ENCODE results near the gene GFRA3.
"Not testable (repeated sequence)": the region's sequence is repeated elsewhere in the genome, so short reads cannot be mapped to it uniquely, and the experiment has no call there.

Gene GFRA3, protein sequence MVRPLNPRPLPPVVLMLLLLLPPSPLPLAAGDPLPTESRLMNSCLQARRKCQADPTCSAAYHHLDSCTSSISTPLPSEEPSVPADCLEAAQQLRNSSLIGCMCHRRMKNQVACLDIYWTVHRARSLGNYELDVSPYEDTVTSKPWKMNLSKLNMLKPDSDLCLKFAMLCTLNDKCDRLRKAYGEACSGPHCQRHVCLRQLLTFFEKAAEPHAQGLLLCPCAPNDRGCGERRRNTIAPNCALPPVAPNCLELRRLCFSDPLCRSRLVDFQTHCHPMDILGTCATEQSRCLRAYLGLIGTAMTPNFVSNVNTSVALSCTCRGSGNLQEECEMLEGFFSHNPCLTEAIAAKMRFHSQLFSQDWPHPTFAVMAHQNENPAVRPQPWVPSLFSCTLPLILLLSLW

DNA sequence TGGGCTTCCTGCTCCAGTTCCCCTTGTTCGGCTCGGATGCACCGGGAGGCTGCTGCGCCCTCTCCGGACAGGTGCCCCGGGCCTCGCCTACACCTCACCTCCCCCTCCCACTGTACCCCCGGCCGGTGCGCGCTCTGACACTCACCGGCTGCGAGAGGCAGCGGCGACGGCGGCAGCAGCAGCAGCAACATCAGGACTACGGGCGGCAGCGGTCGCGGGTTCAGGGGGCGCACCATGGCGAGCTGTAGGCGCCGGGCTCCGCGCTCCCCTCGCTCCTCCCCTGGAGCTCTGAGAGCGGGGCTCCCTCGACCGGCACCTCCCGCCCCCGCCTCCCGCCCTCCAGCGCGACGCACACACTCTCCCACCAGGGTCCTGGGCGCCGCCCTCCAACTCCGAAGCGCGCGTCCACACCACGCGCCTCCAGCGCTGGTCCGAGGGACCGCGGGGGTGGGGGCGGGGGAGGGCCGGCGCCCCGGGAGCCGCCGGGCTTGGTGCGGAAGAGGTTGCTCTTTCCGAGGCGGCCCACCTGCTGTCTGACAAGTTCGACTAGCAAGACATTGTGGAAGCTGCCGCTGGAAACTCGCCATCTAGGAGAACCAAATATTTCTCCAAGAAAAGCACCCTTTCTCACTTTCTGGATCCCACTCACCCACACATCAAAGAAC, at the start of gene GFRA3:
GFRA3 (minus strand) TSS at position 433 of the 665 bp plus-strand sequence; CDS start at position 236, 197 bp downstream.
- no peak for DNase-seq

GRCh38 chr5:138318211-138318610, 43.8 kb upstream of the GFRA3 start:
- not testable (repeated sequence) for DNase-seq

DNA sequence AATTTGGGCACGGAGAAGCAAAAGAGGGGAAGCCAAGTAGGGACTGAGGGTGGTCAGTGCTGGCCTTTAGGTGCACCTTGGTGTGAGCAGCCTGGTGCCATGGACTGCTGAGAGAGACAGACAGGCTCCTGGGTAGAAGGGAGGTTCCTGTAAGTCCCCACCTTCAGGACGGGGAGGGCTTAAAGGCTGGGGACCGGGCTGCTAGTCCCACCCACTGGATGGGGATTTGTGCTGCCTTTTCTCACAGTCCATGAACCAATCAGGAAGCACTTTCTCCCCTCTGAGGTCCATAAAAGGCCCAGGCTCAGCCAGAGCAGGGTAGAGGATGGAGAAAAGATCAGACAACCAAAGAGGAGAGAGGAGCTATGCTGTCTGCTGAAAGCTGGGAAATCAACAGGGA, 41.9 kb upstream of the GFRA3 start:
- DNase-seq, result no peak

- DNase-seq, result no peak
Observed at GRCh38 chr5:138315751-138316278, 41.4 kb upstream of the GFRA3 start.

DNA sequence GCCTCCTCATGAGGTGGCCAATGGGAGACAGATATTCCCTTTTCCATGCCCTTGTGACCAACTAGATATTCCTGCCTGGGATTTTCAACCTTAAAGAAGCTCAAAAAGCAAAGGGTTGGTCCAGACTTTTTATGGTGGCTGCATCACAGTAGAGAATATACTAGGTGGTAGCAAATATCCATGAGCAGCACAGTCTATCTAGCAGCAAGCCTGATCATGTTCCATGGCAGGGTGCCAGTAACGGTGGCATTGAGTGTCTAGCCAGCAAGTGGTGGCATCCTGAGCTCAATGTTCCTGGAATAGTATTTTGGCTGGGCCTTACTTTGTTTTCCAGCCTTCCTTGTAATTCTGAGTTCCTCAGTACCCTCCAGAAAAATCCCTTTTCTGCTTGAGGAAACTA, 31.4 kb upstream of the GFRA3 start:
- no peak for DNase-seq

DNA sequence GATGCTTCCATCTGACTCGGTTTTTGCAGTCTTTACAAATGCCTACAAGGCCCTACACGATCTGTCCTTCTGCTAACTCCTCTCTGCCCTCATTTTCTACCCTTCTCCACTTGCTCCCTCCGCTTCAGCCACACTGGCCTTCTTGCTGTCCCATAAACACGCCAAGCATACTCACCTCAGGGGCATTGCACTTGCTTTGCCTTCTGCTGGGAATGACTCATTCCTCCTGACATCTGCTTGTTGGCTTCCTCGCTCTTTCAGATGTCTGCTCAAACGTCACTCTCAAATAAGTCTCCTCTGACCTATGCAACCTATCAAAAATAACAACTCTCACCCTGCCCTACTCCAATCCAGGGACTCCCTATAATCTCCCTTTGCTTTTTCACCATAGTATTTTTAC, 29.0 kb upstream of the GFRA3 start:
- DNase-seq, result no peak

DNA sequence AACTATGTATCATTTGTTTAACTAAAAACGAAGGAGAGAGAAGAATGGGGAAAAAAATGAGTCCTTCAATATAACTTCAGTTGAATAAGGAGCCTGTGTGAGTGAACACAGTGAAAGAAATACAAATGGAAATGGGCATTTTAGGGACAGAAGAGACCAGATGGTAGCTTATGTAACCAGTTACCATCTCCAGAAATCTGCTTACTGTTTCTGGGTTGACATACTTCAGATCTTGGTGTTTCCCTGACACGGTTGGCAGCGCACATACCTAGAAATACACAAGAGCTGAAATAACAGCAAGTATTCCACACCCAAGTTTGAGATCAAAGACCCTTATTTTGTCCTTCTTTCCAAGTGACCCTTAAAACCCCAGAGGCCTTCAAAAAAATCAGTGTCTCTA, 14.9 kb upstream of the GFRA3 start:
- no peak for DNase-seq

DNA sequence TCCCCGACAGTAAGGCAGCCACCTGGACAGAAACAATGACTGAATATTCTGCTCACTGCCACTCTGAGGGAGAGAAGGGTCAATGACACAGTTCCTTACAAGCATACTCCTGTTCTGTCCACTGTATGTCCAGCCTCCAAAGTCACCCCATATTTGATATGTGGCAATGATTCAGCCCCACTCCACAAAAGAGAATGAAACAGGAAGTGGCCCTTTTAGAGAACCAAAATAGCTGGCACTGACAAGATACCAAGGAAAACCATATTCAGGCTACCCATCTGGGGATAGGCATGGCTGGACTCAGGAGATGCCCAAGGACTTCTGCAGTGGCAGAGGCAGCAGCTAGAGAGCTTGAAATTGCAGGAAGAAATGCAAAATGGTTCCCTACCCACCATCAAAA, 12.8 kb upstream of the GFRA3 start:
- peak; percentile 20 to 39 for DNase-seq

- DNase-seq, result peak; percentile 18 to 49
Observed at GRCh38 chr5:138282920-138283742, 8.7 kb upstream of the GFRA3 start.

- no peak for DNase-seq
Observed at GRCh38 chr5:138280915-138281314, 6.5 kb upstream of the GFRA3 start.

- no peak for DNase-seq
Observed at GRCh38 chr5:138276402-138277054, 2.1 kb upstream of the GFRA3 start.

DNA sequence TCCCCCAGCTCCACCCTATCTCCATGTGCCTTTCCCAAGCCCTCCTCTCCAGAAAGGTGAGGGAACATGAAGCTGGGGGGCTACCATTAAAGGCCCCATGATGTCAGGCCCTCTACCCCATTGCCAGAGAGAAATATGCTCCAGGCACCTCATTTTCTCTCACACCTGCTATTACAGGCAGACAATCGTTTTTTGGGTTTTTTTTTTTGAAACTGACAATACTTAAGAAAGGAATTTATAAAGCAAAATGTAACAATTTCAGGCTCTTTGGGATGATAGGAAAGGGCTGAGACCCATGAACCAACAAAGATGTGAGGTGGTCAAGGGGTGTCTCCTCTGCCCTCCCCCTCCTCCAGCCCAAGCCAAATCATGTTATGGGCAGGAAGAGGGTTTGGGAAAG, 1.5 kb upstream of the GFRA3 start:
- DNase-seq, result no peak

GRCh38 chr5:138275379-138275782, 960 bp upstream of the GFRA3 start:
- no peak for DNase-seq

- DNase-seq, result no peak
Observed at GRCh38 chr5:138273834-138274188, 610 bp downstream of the GFRA3 start.

DNA sequence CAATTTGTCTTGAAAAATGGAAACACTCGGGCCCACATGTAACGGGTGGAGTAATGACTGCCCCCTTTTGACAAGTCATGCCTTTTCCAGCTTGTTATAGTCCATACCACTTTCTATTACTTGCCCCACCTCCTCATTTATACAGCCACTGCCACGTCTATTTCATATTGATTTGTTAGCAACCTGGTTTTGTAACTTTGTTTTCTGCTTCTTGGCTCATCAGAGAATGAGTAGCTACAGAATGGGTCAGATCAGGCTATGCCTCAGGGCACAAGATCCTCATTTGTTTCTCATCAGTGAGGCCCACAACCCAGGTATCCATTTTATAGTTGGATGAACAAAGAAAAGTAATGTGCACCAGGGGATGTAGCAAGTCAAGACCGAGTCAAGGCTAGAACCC, 1.7 kb downstream of the GFRA3 start:
- DNase-seq, result no peak

DNA sequence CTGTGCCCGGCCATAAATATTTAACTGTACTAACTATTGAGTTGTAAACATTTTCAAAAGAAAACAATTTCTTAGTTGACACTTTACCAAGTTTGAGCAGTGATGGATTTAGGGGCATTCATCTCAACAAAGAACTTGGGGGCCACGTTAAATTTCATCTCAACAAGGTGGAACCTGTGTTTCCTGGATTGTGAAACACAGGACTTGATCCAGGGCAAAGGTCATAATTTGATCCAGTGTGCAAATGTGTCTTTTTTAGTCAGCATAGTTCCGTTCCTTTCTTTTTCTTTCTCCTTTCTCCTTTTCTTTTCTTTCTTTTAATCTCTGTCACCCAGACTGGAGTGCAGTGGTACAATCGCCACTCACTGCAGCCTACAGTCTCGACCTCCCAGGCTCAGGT, 3.1 kb downstream of the GFRA3 start:
- DNase-seq, result no peak

- DNase-seq, result no peak
Observed at GRCh38 chr5:138264183-138264582, 10.2 kb downstream of the GFRA3 start.

DNA sequence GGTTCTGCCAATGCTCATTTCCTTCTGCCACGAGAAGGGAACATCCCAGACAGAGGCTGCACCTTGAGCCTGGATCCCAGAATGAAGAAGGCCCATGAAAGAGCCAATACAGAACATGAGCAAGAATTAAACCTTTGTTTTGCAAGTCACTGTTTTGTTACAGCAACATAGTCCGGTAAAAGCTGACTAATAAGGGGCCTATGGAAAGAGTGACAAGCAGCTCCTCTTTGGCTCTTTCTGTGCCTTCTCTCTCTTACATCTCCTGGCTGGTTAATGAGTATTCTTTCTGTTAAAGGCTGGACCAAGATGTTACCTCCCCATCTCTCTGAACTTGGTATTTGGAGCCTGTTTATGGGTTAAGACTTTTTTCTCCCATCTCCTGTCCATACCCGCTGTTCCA, 10.8 kb downstream of the GFRA3 start:
- DNase-seq, result no peak

DNA sequence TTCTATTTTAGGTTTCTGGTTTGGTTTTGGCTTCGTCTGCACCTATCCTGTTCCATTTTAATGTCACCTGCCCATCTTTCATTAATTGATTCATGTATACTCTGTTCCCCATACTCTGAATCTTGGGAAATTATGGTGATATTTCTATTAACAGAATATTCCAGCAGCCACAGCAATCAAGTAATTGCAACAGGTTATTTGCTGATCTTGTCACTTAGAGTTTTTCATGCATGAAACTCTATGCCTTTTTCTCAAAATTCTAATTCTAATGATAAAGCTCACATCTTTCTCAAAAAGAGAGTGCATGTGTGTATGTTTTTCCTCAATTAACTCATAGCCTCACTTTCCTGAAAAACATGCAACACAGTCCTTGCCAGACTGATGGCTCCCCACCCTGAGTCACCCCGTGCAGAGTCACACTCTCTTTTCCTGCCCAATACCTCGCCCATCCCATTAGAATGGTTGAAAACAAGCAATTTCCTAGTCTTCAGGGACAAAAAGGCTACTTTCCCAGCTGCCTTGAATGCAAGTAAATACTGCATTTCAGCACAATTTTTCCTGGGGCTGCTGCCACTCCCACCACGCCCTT, 15.6 kb downstream of the GFRA3 start:
- DNase-seq, result no peak

GRCh38 chr5:138257583-138257982, 16.8 kb downstream of the GFRA3 start:
- no peak for DNase-seq

DNA sequence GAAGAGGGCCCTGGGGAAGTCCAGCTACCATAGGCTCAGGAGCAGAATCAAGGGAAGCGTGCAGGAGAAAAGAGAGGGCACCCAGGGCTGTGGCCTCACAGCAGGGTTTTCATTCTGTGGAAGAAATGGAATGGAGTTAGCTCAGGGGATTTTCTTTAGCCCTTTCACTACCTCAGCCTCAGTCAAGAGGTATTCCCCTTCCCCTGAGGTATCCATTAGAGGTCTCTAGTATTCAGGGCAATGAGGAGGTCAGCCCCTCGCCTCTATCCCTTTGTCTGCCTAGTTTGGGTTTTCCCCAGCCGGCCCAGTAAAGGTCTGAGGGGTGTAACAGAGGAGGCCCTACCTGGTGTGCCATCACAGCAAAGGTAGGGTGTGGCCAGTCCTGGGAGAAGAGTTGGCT, 21.5 kb downstream of the GFRA3 start:
- no peak for DNase-seq

DNA sequence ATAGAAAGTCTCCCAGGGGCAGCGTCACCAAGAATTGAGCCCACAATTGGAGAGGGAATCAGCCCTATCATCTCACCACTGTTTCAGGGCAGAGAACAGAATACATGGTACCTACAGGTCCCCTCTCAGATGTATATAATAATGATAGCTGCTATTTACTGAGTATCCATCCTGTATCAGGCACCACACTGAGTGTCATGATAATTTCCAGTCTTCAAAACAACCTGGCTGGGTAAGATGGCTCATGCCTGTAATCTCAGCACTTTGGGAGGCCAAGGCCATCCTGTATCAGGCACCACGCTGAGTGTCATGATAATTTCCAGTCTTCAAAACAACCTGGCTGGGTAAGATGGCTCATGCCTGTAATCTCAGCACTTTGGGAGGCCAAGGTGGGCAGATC, 26.6 kb downstream of the GFRA3 start:
- not testable (repeated sequence) for DNase-seq

- no peak for DNase-seq
Observed at GRCh38 chr5:138246822-138247221, 27.6 kb downstream of the GFRA3 start.

All from AML-193 (cell line).